OCI-LY1 (cell line): ENCODE data around the gene BMERB1.

Source experiments
- CTCF ChIP-seq: fragments of 200-600 bp; sonication (generic), shearing (Covaris generic); IDR thresholded peaks from 2 replicates; pipeline ENCODE4 v1.5.1; 2017; ENCODE audit warnings: mild to moderate bottlenecking, antibody characterized with exemption, low read length, moderate library complexity, mixed read lengths
- EZH2 ChIP-seq: fragments of 200-600 bp; sonication (generic), shearing (Covaris generic); IDR thresholded peaks from 2 replicates; pipeline ENCODE4 v1.8.0; 2017; ENCODE audit warnings: borderline replicate concordance, mixed run types, mild to moderate bottlenecking, antibody characterized with exemption, low read length, moderate library complexity, mixed read lengths

GRCh38 chr16:15532825-15533224 lies 98.4 kb downstream of the BMERB1 start:
- TF ChIP-seq CTCF = no peak
- no peak for TF ChIP-seq EZH2
